ENCODE data around the gene SLC49A3.

- TF ChIP-seq SUZ12 (IDR thresholded peaks at IDR 0.05; ENCODE audit: low read length) (no peak), KDM5A (IDR thresholded peaks at IDR 0.05; ENCODE audit: low read length) (no peak), CTCF (IDR thresholded peaks at IDR 0.05; ENCODE audit: control extremely low read depth in 1 of 3, insufficient read depth in 1 of 3, low read depth in 1 of 3, low read length in 3 of 3) (no peak), CREB1 (IDR thresholded peaks at IDR 0.05) (no peak), ASH2L (IDR thresholded peaks at IDR 0.05; ENCODE audit: low read length) (no peak), EP300 (IDR thresholded peaks at IDR 0.05; ENCODE audit: borderline replicate concordance in 1 of 2, low read depth in 2 of 2, low read length in 2 of 2) (no peak), EGR1 (IDR thresholded peaks at IDR 0.05; ENCODE audit: borderline replicate concordance, low read depth, low read length) (0 out of 2 replicates have a peak, but pooled peaks have one; percentile 52)
Measured at GRCh38 chr4:653080-653821, 35.7 kb downstream of the SLC49A3 start.

Measured in H1 (cell line).